Measurements from ENCODE around the gene ZNF236.

DNA sequence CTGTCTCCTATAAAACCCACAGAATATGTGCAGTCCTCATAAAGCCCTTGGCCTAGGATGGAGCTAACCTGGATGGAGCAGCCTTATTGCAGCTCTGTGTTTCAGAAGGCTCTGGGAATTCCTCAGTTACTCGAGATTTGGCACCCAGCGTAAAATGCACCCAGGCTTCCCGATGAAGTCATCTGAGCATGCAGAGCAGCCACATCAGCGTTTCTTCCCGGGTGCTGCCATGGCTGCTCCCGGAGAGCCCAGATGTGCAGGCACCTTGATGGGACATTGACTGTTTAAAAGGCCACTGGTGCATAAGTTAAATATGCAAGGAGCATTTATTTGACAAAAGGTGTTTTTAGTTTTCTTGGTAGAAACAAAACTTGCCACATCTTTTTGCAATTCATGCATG, 195.0 kb downstream of the ZNF236 start:
- TF ChIP-seq, protein P1, sequence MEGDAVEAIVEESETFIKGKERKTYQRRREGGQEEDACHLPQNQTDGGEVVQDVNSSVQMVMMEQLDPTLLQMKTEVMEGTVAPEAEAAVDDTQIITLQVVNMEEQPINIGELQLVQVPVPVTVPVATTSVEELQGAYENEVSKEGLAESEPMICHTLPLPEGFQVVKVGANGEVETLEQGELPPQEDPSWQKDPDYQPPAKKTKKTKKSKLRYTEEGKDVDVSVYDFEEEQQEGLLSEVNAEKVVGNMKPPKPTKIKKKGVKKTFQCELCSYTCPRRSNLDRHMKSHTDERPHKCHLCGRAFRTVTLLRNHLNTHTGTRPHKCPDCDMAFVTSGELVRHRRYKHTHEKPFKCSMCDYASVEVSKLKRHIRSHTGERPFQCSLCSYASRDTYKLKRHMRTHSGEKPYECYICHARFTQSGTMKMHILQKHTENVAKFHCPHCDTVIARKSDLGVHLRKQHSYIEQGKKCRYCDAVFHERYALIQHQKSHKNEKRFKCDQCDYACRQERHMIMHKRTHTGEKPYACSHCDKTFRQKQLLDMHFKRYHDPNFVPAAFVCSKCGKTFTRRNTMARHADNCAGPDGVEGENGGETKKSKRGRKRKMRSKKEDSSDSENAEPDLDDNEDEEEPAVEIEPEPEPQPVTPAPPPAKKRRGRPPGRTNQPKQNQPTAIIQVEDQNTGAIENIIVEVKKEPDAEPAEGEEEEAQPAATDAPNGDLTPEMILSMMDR (conservative IDR thresholded peaks at IDR 0.05; ENCODE audit: low read length) = no peak
- no peak for TF ChIP-seq EZH2phosphoT487 (IDR thresholded peaks at IDR 0.05; ENCODE audit: borderline replicate concordance, low read depth, low read length)
